IMR-90 (cell line): ENCODE measurements around the gene TP53TG5. TPM values are rescaled to one million over a fixed set of nuclear protein-coding genes. Genes with fewer than 3 reads are reported as not detected.

Experiments
- ATAC-seq: fragments of 200-7000 bp; cut with Tn5 transposase; 2 replicates; pipeline ENCODE4 v1.9.1; 2020; ENCODE audit warnings: low read depth, mild to moderate bottlenecking, moderate library complexity
- BruUV-seq: library from RNA; stranded (reverse); fragments of 400-500 nt; replicated peaks from 2 replicates; lab custom pipeline; 2021; lab: Mats Ljungman, UMichigan
- CTCF ChIA-PET: fragments of 300-600 bp; formaldehyde crosslinking; extraction: SDS; loops from one replicate; lab custom pipeline; 2021; ENCODE audit warnings: antibody characterized with exemption; lab: Yijun Ruan, JAX
- POLR2A ChIA-PET: fragments of 300-600 bp; sonication (Branson Sonifier 250); formaldehyde crosslinking; loops from one replicate; lab custom pipeline; 2022; ENCODE audit warnings: antibody characterized with exemption; ENCODE audit not compliant: unreplicated experiment; lab: Charles Lee
- DNase-seq: peaks from one replicate; pipeline ENCODE4 v3.0.0; 2013
- H2AFZ ChIP-seq: replicated peaks from 2 replicates; pipeline ENCODE3; 2013; ENCODE audit warnings: low read length, mild to moderate bottlenecking; ENCODE audit not compliant: poor library complexity
- H2AK5ac ChIP-seq: 2 replicates; pipeline ENCODE4 v1.6.1; 2013; ENCODE audit warnings: low read depth, low read length, inconsistent platforms
- H2AK9ac ChIP-seq: replicated peaks from 2 replicates; pipeline ENCODE3; 2013; ENCODE audit warnings: mild to moderate bottlenecking, low read depth, low read length, moderate library complexity; ENCODE audit not compliant: poor library complexity
- H2BK120ac ChIP-seq: 2 replicates; pipeline ENCODE4 v1.6.1; 2013; ENCODE audit warnings: low read depth, low read length, inconsistent platforms
- H2BK15ac ChIP-seq: 3 replicates; pipeline ENCODE4 v1.6.1; 2013; ENCODE audit warnings: low read depth, low read length, inconsistent platforms
- H2BK20ac ChIP-seq: 2 replicates; pipeline ENCODE4 v1.6.1; 2013; ENCODE audit warnings: low read depth, mild to moderate bottlenecking, inconsistent platforms, low read length, moderate library complexity
- H2BK5ac ChIP-seq: 2 replicates; pipeline ENCODE4 v1.6.1; 2013; ENCODE audit warnings: mild to moderate bottlenecking, low read depth, low read length, inconsistent platforms; ENCODE audit not compliant: poor library complexity, severe bottlenecking
- H3K14ac ChIP-seq: replicated peaks from 2 replicates; pipeline ENCODE4 v1.6.1; 2013; ENCODE audit warnings: low read depth, low read length, inconsistent platforms
- H3K18ac ChIP-seq: 2 replicates; pipeline ENCODE4 v1.6.1; 2013; ENCODE audit warnings: low read depth, low read length, control low read depth
- H3K23ac ChIP-seq: 2 replicates; pipeline ENCODE4 v1.6.1; 2013; ENCODE audit warnings: low read depth, low read length, inconsistent platforms
- H3K27ac ChIP-seq: 2 replicates; pipeline ENCODE4 v1.5.1; 2013; ENCODE audit warnings: mild to moderate bottlenecking, control low read depth, low read length; ENCODE audit not compliant: insufficient read depth
- H3K27me3 ChIP-seq: 2 replicates; pipeline ENCODE4 v1.6.1; 2013; ENCODE audit warnings: low read length; ENCODE audit not compliant: control insufficient read depth, insufficient read depth
- H3K36me3 ChIP-seq: 2 replicates; pipeline ENCODE4 v1.6.1; 2013; ENCODE audit warnings: low read length, mixed read lengths; ENCODE audit not compliant: control insufficient read depth, insufficient read depth
- H3K4ac ChIP-seq: 2 replicates; pipeline ENCODE4 v1.6.1; 2013; ENCODE audit warnings: low read depth, low read length, inconsistent platforms
- H3K4me1 ChIP-seq: 2 replicates; pipeline ENCODE4 v1.6.1; 2013; ENCODE audit warnings: low read length, mixed read lengths; ENCODE audit not compliant: control insufficient read depth, insufficient read depth
- H3K4me2 ChIP-seq: 2 replicates; pipeline ENCODE4 v1.6.1; 2013; ENCODE audit warnings: low read depth, mild to moderate bottlenecking, control low read depth, low read length, moderate library complexity
- H3K4me3 ChIP-seq: 2 replicates; pipeline ENCODE4 v1.5.1; 2013; ENCODE audit warnings: low read depth, mild to moderate bottlenecking, control low read depth, low read length, moderate library complexity; ENCODE audit not compliant: insufficient read depth
- H3K56ac ChIP-seq: 2 replicates; pipeline ENCODE4 v1.6.1; 2013; ENCODE audit warnings: low read length, inconsistent platforms; ENCODE audit not compliant: insufficient read depth; ENCODE audit errors: extremely low read depth
- H3K79me1 ChIP-seq, 2 experiments: 2 replicates each; pipeline ENCODE4 v1.6.1; 2013; ENCODE audit warnings: low read length in 2 of 2, inconsistent platforms in 1 of 2, low read depth in 1 of 2
- H3K9ac ChIP-seq: 2 replicates; pipeline ENCODE4 v1.6.1; 2013; ENCODE audit warnings: low read depth, low read length, control low read depth
- H3K9me1 ChIP-seq: 2 replicates; pipeline ENCODE4 v1.6.1; 2013; ENCODE audit warnings: low read length, inconsistent platforms; ENCODE audit not compliant: insufficient read depth
- H3K9me3 ChIP-seq: 2 replicates; pipeline ENCODE4 v1.6.1; 2013; ENCODE audit warnings: low read length; ENCODE audit not compliant: control insufficient read depth, insufficient read depth
- H4K20me1 ChIP-seq: 2 replicates; pipeline ENCODE4 v1.6.1; 2013; ENCODE audit warnings: low read length, inconsistent platforms; ENCODE audit not compliant: insufficient read depth
- H4K5ac ChIP-seq: 2 replicates; pipeline ENCODE4 v1.6.1; 2013; ENCODE audit warnings: mild to moderate bottlenecking, low read depth, low read length, control low read depth
- H4K8ac ChIP-seq, 2 experiments: 2 replicates each; pipeline ENCODE4 v1.6.1; 2013; ENCODE audit warnings: low read depth in 2 of 2, low read length in 2 of 2, control low read depth in 1 of 2, inconsistent platforms in 1 of 2
- H4K91ac ChIP-seq: 2 replicates; pipeline ENCODE4 v1.6.1; 2013; ENCODE audit warnings: low read depth, low read length, inconsistent platforms; ENCODE audit not compliant: insufficient read depth
- CEBPB ChIP-seq: IDR thresholded peaks from 2 replicates; pipeline ENCODE4 v1.6.1; 2012; ENCODE audit warnings: low read depth, low read length, improper control_type of control experiment
- CHD1 ChIP-seq: IDR thresholded peaks from 2 replicates; pipeline ENCODE4 v1.6.1; 2012; ENCODE audit warnings: low read depth, low read length, improper control_type of control experiment
- FOS ChIP-seq: fragments of 150-350 bp; IDR thresholded peaks from 2 replicates; pipeline ENCODE4 v1.6.1; 2016; ENCODE audit warnings: low read depth, low read length
- MAFK ChIP-seq: IDR thresholded peaks from 2 replicates; pipeline ENCODE4 v1.6.1; 2012; ENCODE audit warnings: low read depth, low read length, improper control_type of control experiment
- NFE2L2 ChIP-seq: fragments of 150-350 bp; IDR thresholded peaks from 2 replicates; pipeline ENCODE4 v1.6.1; 2016; ENCODE audit warnings: low read depth, mild to moderate bottlenecking, low read length
- RCOR1 ChIP-seq: IDR thresholded peaks from 2 replicates; pipeline ENCODE4 v1.6.1; 2012; ENCODE audit warnings: mild to moderate bottlenecking, low read length, improper control_type of control experiment; ENCODE audit not compliant: insufficient replicate concordance
- RFX5 ChIP-seq: IDR thresholded peaks from 2 replicates; pipeline ENCODE4 v1.8.0; 2012; ENCODE audit warnings: low read depth, mild to moderate bottlenecking, low read length, moderate library complexity
- WGBS, 2 experiments: methylation state at CpG; one replicate each; pipeline versions ENCODE4 v1.1.5 to v1.1.7; 2013; ENCODE audit warnings: missing lambda C conversion rate in 2 of 2; ENCODE audit not compliant: insufficient read length in 1 of 2; ENCODE audit errors: extremely low coverage in 2 of 2; 5-methylcytosine and 5-hydroxymethylcytosine counted together
- dilution Hi-C: fragments of 300-500 bp; cut with HindIII; formaldehyde crosslinking; loops from one replicate; pipeline ENCODE4 v1.14.3; 2018; ENCODE audit warnings: low sequenced_read_pairs; ENCODE audit not compliant: unreplicated experiment
- in situ Hi-C: fragments of 300-500 bp; cut with MboI; formaldehyde crosslinking; loops from 3 replicates; pipeline ENCODE4 v1.14.3; 2019; ENCODE audit warnings: low sequenced_read_pairs, inconsistent platforms, mixed read lengths
- intact Hi-C: fragments of 100-400 bp; cut with micrococcal nuclease; formaldehyde crosslinking; loops from 2 replicates; pipeline ENCODE4 v1.10.0; 2022
- polyA plus RNA-seq, 3 experiments: library from polyadenylated mRNA; depleted of rRNA; stranded (reverse); fragments of >200 nt; gene quantifications; 2 replicates each; pipeline ENCODE4 v1.2.3, GENCODE V29; 2012; ENCODE audit warnings: low replicate concordance in 1 of 3
- total RNA-seq: library from RNA; depleted of rRNA; stranded (reverse); fragments of >200 nt; gene quantifications from 2 replicates; pipeline ENCODE4 v1.2.3, GENCODE V29; 2012

Gene TP53TG5
- total and polyA plus RNA-seq, 2 of the 4 experiments (the other 2 are of a cell fraction), result not detected

GRCh38 chr20:45339799-45340198 is 38.3 kb downstream of the TP53TG5 start:
- H4K5ac ChIP-seq, result no peak overlapping the region
- no peak overlapping the region for H2AK9ac ChIP-seq
- H3K27ac ChIP-seq, result peak overlapping the region; percentile 97; the same call in 1 of the 2 replicates
- in situ Hi-C loops (loop anchor here (25.0 kb wide), 1 partner anchor 573 kb away; the partner anchor contains the start of gene PLTP), dilution Hi-C loops (no loop called here), intact Hi-C loops (loop anchor here (5.0 kb wide), 1 partner anchor 438 kb away; no protein-coding TSS in a partner anchor)
- H3K4me2 ChIP-seq, result no peak overlapping the region
- CTCF ChIA-PET, result interaction anchor here (2.5 kb wide), 1 partner anchor 23 kb away, joined by 8 read pairs; the partner anchor contains the start of gene SYS1
- H3K4ac ChIP-seq, result peak overlapping the region; percentile 42; the same call in 1 of the 2 replicates
- H3K4me1 ChIP-seq, result peaks cover 68% of the 10 kb centered on the region
- H4K8ac ChIP-seq, result peak overlapping the region in 1 of 2 experiments; percentile 22; a peak in 1 of 4 replicates
- no peaks in the 10 kb centered on the region for H3K9me3 ChIP-seq
- 0 out of 2 replicates have a peak overlapping the region, but pooled peaks have one; percentile 1 for H3K23ac ChIP-seq
- no CpG with 5 or more reads among the region's 2 CpGs for WGBS, 2 experiments
- H3K56ac ChIP-seq, result no peak overlapping the region
- H3K79me1 ChIP-seq, result peaks cover 34 to 96% of the 10 kb centered on the region in 2 experiments
- DNase-seq, result no peak
- H3K27me3 ChIP-seq, result no peaks in the 10 kb centered on the region
- H2AK5ac ChIP-seq, result peak overlapping the region; percentile 46; the same call in 1 of the 2 replicates
- H4K91ac ChIP-seq, result no peak overlapping the region
- BruUV-seq, result no TSS peak
- 0 out of 2 replicates have a peak overlapping the region, but pooled peaks have one; percentile 11 for H2BK120ac ChIP-seq
- no peak overlapping the region for H2AFZ ChIP-seq
- H3K14ac ChIP-seq, result no peak overlapping the region
- H4K20me1 ChIP-seq, result peaks cover 46% of the 10 kb centered on the region
- H2BK20ac ChIP-seq, result no peak overlapping the region
- TF ChIP-seq CHD1 (no peak), RFX5 (no peak), CEBPB (no peak), NFE2L2 (no peak), MAFK (no peak), RCOR1 (no peak), FOS (no peak)
- H3K36me3 ChIP-seq, result peaks cover 43% of the 10 kb centered on the region
- H3K9ac ChIP-seq, result no peak overlapping the region
- peaks cover 48% of the 10 kb centered on the region for H3K9me1 ChIP-seq
- ATAC-seq, result no peak
- peak overlapping the region; percentile 95 for H2BK5ac ChIP-seq
- H2BK15ac ChIP-seq, result peak overlapping the region; percentile 20; the same call in 1 of the 3 replicates
- POLR2A ChIA-PET, result no interaction called here
- H3K18ac ChIP-seq, result 0 out of 2 replicates have a peak overlapping the region, but pooled peaks have one; percentile 6
- no peak overlapping the region for H3K4me3 ChIP-seq
